GM12874 (cell line): Measurements from ENCODE around the gene CARMIL1.

ENCODE experiments used
- CTCF ChIP-seq: IDR thresholded peaks from 2 replicates; pipeline ENCODE4 v1.5.1; 2011; ENCODE audit warnings: low read depth, mild to moderate bottlenecking, control low read depth, low read length, moderate library complexity; ENCODE audit not compliant: insufficient read depth

Gene CARMIL1

DNA sequence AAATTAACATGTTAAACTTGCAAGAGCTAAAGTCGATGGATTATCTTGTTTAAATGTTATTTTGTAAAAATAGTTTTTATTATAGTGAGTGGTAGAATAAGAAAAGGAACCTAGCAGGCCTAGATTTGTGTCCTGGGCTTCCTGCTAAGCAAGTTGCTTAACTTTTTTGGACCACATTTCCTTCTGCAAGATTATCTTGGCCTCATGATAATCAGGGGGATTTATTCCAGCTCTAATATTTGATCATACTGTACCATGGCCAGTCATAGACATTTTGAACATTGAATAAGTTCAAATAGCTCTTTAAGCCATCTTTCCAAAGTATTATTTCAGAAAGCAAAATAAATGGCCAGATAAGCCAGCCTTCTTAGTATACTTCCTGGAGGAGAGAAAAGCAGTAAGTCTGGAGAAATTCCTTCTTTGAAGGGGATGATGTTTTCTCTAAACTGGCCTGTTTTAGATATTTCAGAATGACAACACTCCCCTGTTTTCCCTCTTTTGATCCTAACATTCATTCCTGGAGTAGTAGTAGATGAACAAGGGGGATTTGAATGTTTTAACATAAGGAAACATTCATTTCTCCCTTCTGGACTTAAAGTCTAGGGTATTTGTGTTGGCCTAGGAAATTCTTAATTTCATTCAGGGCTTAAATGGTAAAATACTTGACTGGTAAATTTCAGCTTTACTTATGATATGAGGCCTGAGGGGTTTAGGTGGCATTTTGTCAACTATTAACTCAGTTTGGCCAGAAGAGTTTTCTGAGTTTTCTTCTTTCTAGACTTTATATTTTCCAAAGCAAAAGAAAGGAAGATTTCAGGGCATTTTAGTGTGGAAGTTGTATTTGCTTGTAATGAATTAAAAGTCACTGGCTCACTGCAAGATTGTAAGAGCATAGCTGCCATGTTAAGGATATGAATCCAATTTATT, 264.1 kb downstream of the CARMIL1 start:
- TF ChIP-seq CTCF: no peak

- TF ChIP-seq CTCF: no peak
These were observed 265.7 kb downstream of the CARMIL1 start for GRCh38 chr6:25544833-25545232.

GRCh38 chr6:25547797-25548196, 268.6 kb downstream of the CARMIL1 start:
- TF ChIP-seq CTCF: no peak

GRCh38 chr6:25548451-25548850, 269.3 kb downstream of the CARMIL1 start:
- no peak for TF ChIP-seq CTCF

- no peak for TF ChIP-seq CTCF
These were observed 271.5 kb downstream of the CARMIL1 start for GRCh38 chr6:25550631-25551030.

DNA sequence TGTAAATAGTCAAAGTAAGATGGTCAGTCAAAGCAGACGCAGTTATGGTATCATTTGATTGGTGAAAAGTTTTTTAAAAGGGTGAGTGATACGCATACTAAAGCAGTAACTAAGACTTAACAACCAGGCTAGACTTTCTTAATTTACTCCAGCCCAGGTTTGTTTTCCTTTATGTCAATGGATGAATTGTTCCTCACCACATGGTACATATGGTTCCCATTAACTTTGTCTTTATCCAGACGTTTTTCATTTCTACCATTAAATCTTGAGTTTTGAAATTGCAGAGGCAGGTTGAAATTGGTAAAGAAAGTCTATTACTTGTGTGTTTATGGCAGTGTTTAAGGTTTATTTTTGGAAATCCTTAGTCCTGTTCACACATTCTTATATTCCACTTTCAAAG, 274.3 kb downstream of the CARMIL1 start:
- no peak for TF ChIP-seq CTCF

DNA sequence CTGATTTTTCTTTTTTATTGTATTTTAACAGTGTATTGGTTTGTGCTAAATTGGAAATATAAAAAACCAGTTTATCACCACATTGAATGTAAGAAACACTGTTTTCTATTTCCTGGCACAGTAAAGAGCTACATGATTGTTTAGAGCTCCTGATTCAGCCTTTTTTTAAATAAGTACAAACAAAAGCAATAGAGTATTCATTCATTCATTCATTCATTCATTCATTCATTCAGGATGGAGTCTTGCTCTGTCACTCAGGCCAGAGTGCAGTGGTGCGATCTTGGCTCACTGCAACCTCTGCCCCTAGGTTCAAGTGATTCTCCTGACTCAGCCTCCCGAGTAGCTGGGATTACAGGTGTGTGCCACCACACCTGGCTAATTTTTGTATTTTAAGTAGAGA, 276.0 kb downstream of the CARMIL1 start:
- no peak for TF ChIP-seq CTCF
